ENCODE data around the gene FCGR3A. TPM values are rescaled to one million over a fixed set of nuclear protein-coding genes. Genes with fewer than 3 reads are reported as not detected.
"Not testable (repeated sequence)": the region's sequence is repeated elsewhere in the genome, so short reads cannot be mapped to it uniquely, and the experiment has no call there.

Gene FCGR3A
- total RNA-seq, 2 experiments from 2014 or later = 1.9 to 2.3 TPM

- DNase-seq; H3K27me3 Mint-ChIP-seq; H3K4me3 Mint-ChIP-seq; H3K27ac Mint-ChIP-seq; H3K4me1 Mint-ChIP-seq; H3K36me3 Mint-ChIP-seq; POLR2A ChIA-PET; ATAC-seq (ENCODE audit: low read depth); H3K9me3 Mint-ChIP-seq: not testable (repeated sequence)
Observed at GRCh38 chr1:161512636-161513447, 36.8 kb downstream of the FCGR3A start.

- Mint-ChIP-seq H3K4me1 (peaks cover 13% of the 10 kb centered on the region), H3K27me3 (peaks cover 7% of the 10 kb centered on the region), H3K27ac (no peak overlapping the region), H3K36me3 (no peaks in the 10 kb centered on the region), H3K9me3 (no peaks in the 10 kb centered on the region), H3K4me3 (no peak overlapping the region)
- DNase-seq (no peak), ATAC-seq (ENCODE audit: low read depth) (no peak)
- POLR2A ChIA-PET = no interaction called here
Observed at GRCh38 chr1:161511756-161512060, 37.9 kb downstream of the FCGR3A start.

- POLR2A ChIA-PET = no interaction called here
- DNase-seq (no peak), ATAC-seq (ENCODE audit: low read depth) (no peak)
- Mint-ChIP-seq H3K27me3 (peaks cover 9% of the 10 kb centered on the region), H3K4me1 (peaks cover 17% of the 10 kb centered on the region), H3K36me3 (no peaks in the 10 kb centered on the region), H3K4me3 (no peak overlapping the region), H3K9me3 (no peaks in the 10 kb centered on the region), H3K27ac (no peak overlapping the region)
Observed at GRCh38 chr1:161511018-161511755, 38.4 kb downstream of the FCGR3A start.

GRCh38 chr1:161510477-161510876, 39.1 kb downstream of the FCGR3A start:
- no peaks in the 10 kb centered on the region for H3K9me3 Mint-ChIP-seq
- DNase-seq = no peak
- H3K4me3 Mint-ChIP-seq = no peak overlapping the region
- peaks cover 9% of the 10 kb centered on the region for H3K27me3 Mint-ChIP-seq
- ATAC-seq (ENCODE audit: low read depth) = peak; percentile 39
- no peak overlapping the region for H3K27ac Mint-ChIP-seq
- POLR2A ChIA-PET = no interaction called here
- H3K4me1 Mint-ChIP-seq = peaks cover 19% of the 10 kb centered on the region
- no peaks in the 10 kb centered on the region for H3K36me3 Mint-ChIP-seq

- no peak overlapping the region for H3K27ac Mint-ChIP-seq
- DNase-seq (no peak), ATAC-seq (ENCODE audit: low read depth) (no peak)
- peaks cover 18% of the 10 kb centered on the region for H3K4me1 Mint-ChIP-seq
- POLR2A ChIA-PET = no interaction called here
- peaks cover 29% of the 10 kb centered on the region for H3K27me3 Mint-ChIP-seq
- no peaks in the 10 kb centered on the region for H3K9me3 Mint-ChIP-seq
- H3K4me3 Mint-ChIP-seq = no peak overlapping the region
- H3K36me3 Mint-ChIP-seq = no peaks in the 10 kb centered on the region
Observed at GRCh38 chr1:161506336-161507223, 43.0 kb downstream of the FCGR3A start.

- Mint-ChIP-seq H3K27ac (no peak overlapping the region), H3K27me3 (peaks cover 32% of the 10 kb centered on the region), H3K4me3 (no peak overlapping the region), H3K4me1 (peaks cover 15% of the 10 kb centered on the region), H3K9me3 (no peaks in the 10 kb centered on the region), H3K36me3 (no peaks in the 10 kb centered on the region)
- DNase-seq (no peak), ATAC-seq (ENCODE audit: low read depth) (no peak)
- POLR2A ChIA-PET = interaction anchor here (0.5 kb wide), 1 partner anchor 1236 kb away, joined by 3 read pairs; no protein-coding TSS in a partner anchor
Observed at GRCh38 chr1:161505686-161506085, 43.9 kb downstream of the FCGR3A start.

- Mint-ChIP-seq H3K4me1 (peaks cover 19% of the 10 kb centered on the region), H3K36me3 (no peaks in the 10 kb centered on the region), H3K9me3 (no peaks in the 10 kb centered on the region), H3K27ac (no peak overlapping the region), H3K4me3 (no peak overlapping the region), H3K27me3 (peaks cover 45% of the 10 kb centered on the region)
- ATAC-seq (ENCODE audit: low read depth) = no peak
- DNase-seq = no peak
- POLR2A ChIA-PET = no interaction called here
Observed at GRCh38 chr1:161503394-161503748, 46.2 kb downstream of the FCGR3A start.

- POLR2A ChIA-PET = no interaction called here
- Mint-ChIP-seq H3K9me3 (no peaks in the 10 kb centered on the region), H3K4me1 (peaks cover 19% of the 10 kb centered on the region), H3K27me3 (peaks cover 46% of the 10 kb centered on the region), H3K27ac (no peak overlapping the region), H3K36me3 (no peaks in the 10 kb centered on the region), H3K4me3 (no peak overlapping the region)
- no peak for DNase-seq
- ATAC-seq (ENCODE audit: low read depth) = no peak
Observed at GRCh38 chr1:161502641-161503393, 46.8 kb downstream of the FCGR3A start.

GRCh38 chr1:161502181-161502580, 47.4 kb downstream of the FCGR3A start:
- no peak overlapping the region for H3K27ac Mint-ChIP-seq
- POLR2A ChIA-PET = no interaction called here
- H3K4me1 Mint-ChIP-seq = peaks cover 19% of the 10 kb centered on the region
- no peaks in the 10 kb centered on the region for H3K9me3 Mint-ChIP-seq
- H3K36me3 Mint-ChIP-seq = no peaks in the 10 kb centered on the region
- DNase-seq (no peak), ATAC-seq (ENCODE audit: low read depth) (no peak)
- H3K27me3 Mint-ChIP-seq = peaks cover 50% of the 10 kb centered on the region
- H3K4me3 Mint-ChIP-seq = no peak overlapping the region

- DNase-seq (no peak), ATAC-seq (ENCODE audit: low read depth) (no peak)
- Mint-ChIP-seq H3K36me3 (no peaks in the 10 kb centered on the region), H3K4me1 (peaks cover 12% of the 10 kb centered on the region), H3K4me3 (no peak overlapping the region), H3K9me3 (no peaks in the 10 kb centered on the region), H3K27ac (no peak overlapping the region), H3K27me3 (peaks cover 51% of the 10 kb centered on the region)
- POLR2A ChIA-PET = no interaction called here
Observed at GRCh38 chr1:161501234-161501633, 48.4 kb downstream of the FCGR3A start.

- Mint-ChIP-seq H3K4me3 (peak overlapping the region; percentile 13), H3K9me3 (no peaks in the 10 kb centered on the region), H3K27ac (no peak overlapping the region), H3K4me1 (peaks cover 7% of the 10 kb centered on the region), H3K36me3 (no peaks in the 10 kb centered on the region), H3K27me3 (peaks cover 49% of the 10 kb centered on the region)
- ATAC-seq (ENCODE audit: low read depth) (no peak), DNase-seq (no peak)
- POLR2A ChIA-PET = no interaction called here
Observed at GRCh38 chr1:161499099-161500039, 50.2 kb downstream of the FCGR3A start.

- ATAC-seq (ENCODE audit: low read depth) = no peak
- POLR2A ChIA-PET = no interaction called here
- Mint-ChIP-seq H3K36me3 (no peaks in the 10 kb centered on the region), H3K4me3 (no peak overlapping the region), H3K4me1 (peaks cover 7% of the 10 kb centered on the region), H3K27me3 (peaks cover 48% of the 10 kb centered on the region), H3K9me3 (no peaks in the 10 kb centered on the region), H3K27ac (no peak overlapping the region)
- no peak for DNase-seq
Observed at GRCh38 chr1:161498646-161499045, 51.0 kb downstream of the FCGR3A start.
